Lung (tissue), 12 donors: ENCODE data around the gene MAB21L4. TPM values are rescaled to one million over a fixed set of nuclear protein-coding genes. Genes with fewer than 3 reads are reported as not detected.

ENCODE experiments used
- ATAC-seq: fragments of 200-7000 bp; cut with Tn5 transposase; one replicate; pipeline ENCODE4 v1.9.1; 2020; ENCODE audit warnings: moderate number of reproducible peaks; ENCODE audit not compliant: insufficient read depth, low FRiP score
- DNase-seq, 3 donors: peaks; one replicate each; pipeline ENCODE4 v3.0.0-alpha.2; 2013 to 2017
- H3K27ac ChIP-seq, 2 donors: one replicate each; pipeline ENCODE4 v1.5.1; 2013; ENCODE audit warnings: mild to moderate bottlenecking in 2 of 2, moderate library complexity in 2 of 2, control low read depth in 1 of 2, inconsistent platforms in 1 of 2, low read depth in 1 of 2, low read length in 1 of 2
- H3K27me3 ChIP-seq, 3 donors: one replicate each; pipeline ENCODE4 v1.5.1; 2013; ENCODE audit warnings: low read length in 2 of 3; ENCODE audit not compliant: control insufficient read depth in 3 of 3, insufficient read depth in 3 of 3
- H3K36me3 ChIP-seq, 4 donors: one replicate each; pipeline ENCODE4 v1.5.1; 2013; ENCODE audit warnings: low read length in 4 of 4, mild to moderate bottlenecking in 1 of 4, moderate library complexity in 1 of 4; ENCODE audit not compliant: control insufficient read depth in 4 of 4, insufficient read depth in 4 of 4
- H3K4me1 ChIP-seq, 5 donors: one replicate each; pipeline ENCODE4 v1.5.1; 2013; ENCODE audit warnings: low read length in 5 of 5, mild to moderate bottlenecking in 2 of 5, moderate library complexity in 1 of 5; ENCODE audit not compliant: control insufficient read depth in 5 of 5, insufficient read depth in 5 of 5
- H3K4me3 ChIP-seq: one replicate; pipeline ENCODE4 v1.5.1; 2013; ENCODE audit warnings: mild to moderate bottlenecking, control low read depth, moderate library complexity
- H3K9ac ChIP-seq, 2 donors: one replicate each; pipeline ENCODE4 v1.5.1; 2013; ENCODE audit warnings: low read length in 2 of 2, control low read depth in 1 of 2; ENCODE audit not compliant: insufficient read depth in 1 of 2
- H3K9me3 ChIP-seq, 4 donors: one replicate each; pipeline ENCODE4 v1.5.1; 2013; ENCODE audit warnings: low read length in 3 of 4, mild to moderate bottlenecking in 1 of 4, moderate library complexity in 1 of 4; ENCODE audit not compliant: control insufficient read depth in 4 of 4, insufficient read depth in 3 of 4
- WGBS, 2 donors: extraction: QIAGEN DNeasy Blood & Tissue Kit; methylation state at CpG; one replicate each; pipeline ENCODE4 v1.1.7; 2013; 5-methylcytosine and 5-hydroxymethylcytosine counted together
- polyA plus RNA-seq, 2 donors: library from polyadenylated mRNA; stranded (reverse); fragments of 200-250 nt; gene quantifications; one replicate each; pipeline ENCODE4 v1.2.1, GENCODE V29; 2013
- total RNA-seq, 2 donors: library from RNA; depleted of rRNA in 1 of 2; stranded (reverse); fragments of >200 nt in 1 of 2; gene quantifications; one replicate each; pipeline ENCODE4 v1.2.1, GENCODE V29; 2014 to 2021
- TF ChIP-seq, protein P1 (sequence below): IDR thresholded peaks from 2 replicates; pipeline ENCODE4 v1.5.1; 2012; ENCODE audit warnings: mild to moderate bottlenecking; ENCODE audit errors: control extremely low read depth, extremely low read depth
- donor health status: control.
- donor health status: control.
- donor health status: Bipolar disorder and iron deficiency.
- donor health status: healthy.
- donor health status: DM: yes; HTN: yes; CAD: no.

The MAB21L4 gene
- total and polyA plus RNA-seq, 4 donors = 2.9 to 21.1 (median 6.8) TPM

DNA sequence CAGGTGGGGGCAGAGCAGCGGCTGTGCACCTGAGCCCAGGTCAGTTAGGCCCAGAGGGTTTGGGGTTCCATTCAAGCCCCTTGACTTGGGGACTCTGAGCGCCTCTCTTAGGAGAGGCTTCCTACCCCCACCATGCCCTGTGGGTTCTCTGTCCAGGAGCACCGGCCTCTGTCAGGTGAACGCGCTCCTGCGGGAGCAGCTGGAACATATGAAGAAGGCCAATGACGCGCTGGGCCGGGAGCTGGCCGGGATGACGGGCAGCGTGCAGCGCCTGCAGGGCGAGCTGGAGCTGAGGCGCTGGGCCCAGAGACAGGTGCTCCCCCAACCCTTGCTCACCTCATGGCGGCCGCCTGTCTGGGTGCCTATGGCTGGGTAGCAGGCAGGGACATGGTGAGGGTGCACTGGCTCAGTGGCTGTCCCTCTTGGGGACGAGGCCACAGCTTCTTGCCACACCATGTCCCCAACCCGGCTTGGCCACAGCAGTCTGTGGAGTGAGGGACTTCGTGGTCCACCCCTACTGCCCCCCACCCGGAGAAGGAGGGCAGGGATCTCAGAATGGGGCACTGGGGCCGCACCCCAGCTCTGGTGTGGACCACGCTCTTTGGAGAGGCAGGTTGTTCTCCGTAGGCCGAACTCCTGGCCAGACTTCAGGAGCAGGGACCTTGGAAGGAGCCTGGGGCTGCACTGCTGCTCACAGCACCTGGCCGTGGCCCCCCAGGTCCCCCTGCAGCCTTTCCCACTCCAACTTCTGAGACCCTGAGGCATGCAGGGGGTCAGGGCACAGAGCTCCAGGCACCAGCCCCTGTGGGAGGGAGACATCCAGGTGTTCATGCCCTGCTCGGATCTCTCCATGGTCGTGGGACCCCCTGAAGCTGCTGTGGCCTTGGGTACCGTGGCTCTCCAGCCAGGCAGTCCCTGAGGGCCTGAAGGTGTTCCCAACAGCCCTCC is 29.9 kb upstream of the MAB21L4 start:
- Histone ChIP-seq H3K36me3 (no peaks in the 10 kb centered on the region), H3K9ac (no peak overlapping the region), H3K4me1 (peaks cover 0 to 18% (median 3%) of the 10 kb centered on the region in 5 donors), H3K9me3 (no peaks in the 10 kb centered on the region), H3K4me3 (no peak overlapping the region), H3K27me3 (no peaks in the 10 kb centered on the region), H3K27ac (no peak overlapping the region)
- TF ChIP-seq, protein P1, sequence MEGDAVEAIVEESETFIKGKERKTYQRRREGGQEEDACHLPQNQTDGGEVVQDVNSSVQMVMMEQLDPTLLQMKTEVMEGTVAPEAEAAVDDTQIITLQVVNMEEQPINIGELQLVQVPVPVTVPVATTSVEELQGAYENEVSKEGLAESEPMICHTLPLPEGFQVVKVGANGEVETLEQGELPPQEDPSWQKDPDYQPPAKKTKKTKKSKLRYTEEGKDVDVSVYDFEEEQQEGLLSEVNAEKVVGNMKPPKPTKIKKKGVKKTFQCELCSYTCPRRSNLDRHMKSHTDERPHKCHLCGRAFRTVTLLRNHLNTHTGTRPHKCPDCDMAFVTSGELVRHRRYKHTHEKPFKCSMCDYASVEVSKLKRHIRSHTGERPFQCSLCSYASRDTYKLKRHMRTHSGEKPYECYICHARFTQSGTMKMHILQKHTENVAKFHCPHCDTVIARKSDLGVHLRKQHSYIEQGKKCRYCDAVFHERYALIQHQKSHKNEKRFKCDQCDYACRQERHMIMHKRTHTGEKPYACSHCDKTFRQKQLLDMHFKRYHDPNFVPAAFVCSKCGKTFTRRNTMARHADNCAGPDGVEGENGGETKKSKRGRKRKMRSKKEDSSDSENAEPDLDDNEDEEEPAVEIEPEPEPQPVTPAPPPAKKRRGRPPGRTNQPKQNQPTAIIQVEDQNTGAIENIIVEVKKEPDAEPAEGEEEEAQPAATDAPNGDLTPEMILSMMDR = no peak
- DNase-seq (peak in 1 of 3 donors; percentile 10), ATAC-seq (peak; percentile 10)
- 93 to 94% methylated on average over 29 of the region's 29 CpGs for WGBS, 2 donors

DNA sequence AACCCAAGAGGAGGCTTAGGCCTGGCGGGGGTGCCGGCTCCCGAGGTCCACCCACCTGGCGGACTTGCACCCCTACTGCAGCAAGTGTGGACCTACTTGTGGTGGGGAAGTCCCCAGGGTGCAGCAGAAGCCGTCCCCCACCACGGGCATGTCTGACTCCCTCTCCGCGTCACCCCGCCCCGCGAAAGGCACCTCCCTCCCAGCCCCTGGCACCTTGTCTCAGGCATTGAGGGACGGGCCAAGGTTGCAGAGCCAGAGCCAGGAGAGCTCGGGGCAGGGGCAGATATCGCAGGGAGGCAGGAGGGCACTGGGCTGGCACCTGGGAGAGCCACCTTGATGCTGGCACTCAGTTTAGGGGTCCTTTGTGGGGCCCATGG is 29.2 kb upstream of the MAB21L4 start:
- H3K9me3 ChIP-seq = no peaks in the 10 kb centered on the region
- TF ChIP-seq, protein P1 = no peak
- DNase-seq (peak in 1 of 3 donors; percentile 4), ATAC-seq (no peak)
- 89 to 91% methylated on average over 14 of the region's 14 CpGs for WGBS, 2 donors
- H3K27me3 ChIP-seq = no peaks in the 10 kb centered on the region
- no peak overlapping the region for H3K9ac ChIP-seq
- H3K27ac ChIP-seq = no peak overlapping the region
- no peaks in the 10 kb centered on the region for H3K36me3 ChIP-seq
- H3K4me3 ChIP-seq = no peak overlapping the region
- H3K4me1 ChIP-seq = peaks cover 0 to 19% (median 3%) of the 10 kb centered on the region in 5 donors

DNA sequence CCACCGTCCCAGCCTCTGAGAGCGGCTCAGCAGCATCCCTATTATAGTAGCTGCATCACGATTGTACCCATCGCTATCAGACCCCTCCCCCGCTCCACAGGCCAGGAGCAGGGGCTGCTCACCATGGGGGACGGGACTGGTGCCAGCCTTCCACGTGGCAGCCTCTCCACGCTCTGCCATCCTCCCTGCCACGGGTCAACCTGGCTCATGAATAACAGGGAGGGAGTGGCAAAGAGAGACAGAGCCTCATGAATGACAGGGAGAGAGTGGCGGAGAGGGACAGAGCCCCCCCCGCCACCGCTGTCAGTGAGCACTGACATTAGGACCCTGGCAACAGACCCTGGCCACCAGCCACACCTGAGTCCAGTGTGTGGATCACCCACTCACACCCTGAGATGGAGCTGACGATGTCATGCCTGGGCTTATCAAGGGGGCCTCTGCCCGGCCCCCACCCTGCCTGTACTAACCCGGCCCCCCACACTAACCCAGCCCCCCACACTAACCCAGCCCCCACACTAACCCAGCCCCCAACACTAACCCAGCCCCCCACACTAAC is 27.1 kb upstream of the MAB21L4 start:
- H3K9me3 ChIP-seq = no peaks in the 10 kb centered on the region
- DNase-seq (peak in 1 of 3 donors; percentile 16), ATAC-seq (no peak)
- TF ChIP-seq, protein P1 = no peak
- H3K27ac ChIP-seq = no peak overlapping the region
- H3K36me3 ChIP-seq = no peaks in the 10 kb centered on the region
- peaks cover 0 to 22% (median 3%) of the 10 kb centered on the region in 5 donors for H3K4me1 ChIP-seq
- no peak overlapping the region for H3K4me3 ChIP-seq
- no peaks in the 10 kb centered on the region for H3K27me3 ChIP-seq
- WGBS, 2 donors = 73 to 79% methylated on average over 15 of the region's 15 CpGs
- H3K9ac ChIP-seq = no peak overlapping the region
